Fibroblast of mammary gland (primary cell): ENCODE results near the gene WNT9A.

ENCODE experiments used
- DNase-seq: peaks from one replicate; pipeline ENCODE4 v3.0.0-alpha.2; 2010; ENCODE audit warnings: low read depth
- H3K4me3 ChIP-seq: 2 replicates; pipeline ENCODE4 v1.5.1; 2011; ENCODE audit warnings: low read depth, mild to moderate bottlenecking, low read length, moderate library complexity; ENCODE audit not compliant: control insufficient read depth
- CTCF ChIP-seq: conservative IDR thresholded peaks from 2 replicates; pipeline ENCODE4 v1.5.1; 2011; ENCODE audit warnings: low read depth, low read length, inconsistent platforms; ENCODE audit not compliant: control insufficient read depth, insufficient read depth

The WNT9A gene

GRCh38 chr1:227895828-227896685 is 51.7 kb downstream of the WNT9A start:
- no peak overlapping the region for H3K4me3 ChIP-seq
- no peak for TF ChIP-seq CTCF
- DNase-seq: no peak

- no peak for TF ChIP-seq CTCF
- DNase-seq: no peak
- H3K4me3 ChIP-seq: no peak overlapping the region
Observed at GRCh38 chr1:227894831-227895451, 52.8 kb downstream of the WNT9A start.

GRCh38 chr1:227893949-227894721 is 53.6 kb downstream of the WNT9A start:
- DNase-seq: no peak
- no peak overlapping the region for H3K4me3 ChIP-seq
- no peak for TF ChIP-seq CTCF

GRCh38 chr1:227893300-227893948 is 54.3 kb downstream of the WNT9A start:
- no peak overlapping the region for H3K4me3 ChIP-seq
- DNase-seq: no peak
- TF ChIP-seq CTCF: no peak

- TF ChIP-seq CTCF: no peak
- DNase-seq: no peak
- H3K4me3 ChIP-seq: no peak overlapping the region
Observed at GRCh38 chr1:227892489-227893299, 55.0 kb downstream of the WNT9A start.
